Measurements from ENCODE around the gene SLC25A21.

The SLC25A21 gene

DNA sequence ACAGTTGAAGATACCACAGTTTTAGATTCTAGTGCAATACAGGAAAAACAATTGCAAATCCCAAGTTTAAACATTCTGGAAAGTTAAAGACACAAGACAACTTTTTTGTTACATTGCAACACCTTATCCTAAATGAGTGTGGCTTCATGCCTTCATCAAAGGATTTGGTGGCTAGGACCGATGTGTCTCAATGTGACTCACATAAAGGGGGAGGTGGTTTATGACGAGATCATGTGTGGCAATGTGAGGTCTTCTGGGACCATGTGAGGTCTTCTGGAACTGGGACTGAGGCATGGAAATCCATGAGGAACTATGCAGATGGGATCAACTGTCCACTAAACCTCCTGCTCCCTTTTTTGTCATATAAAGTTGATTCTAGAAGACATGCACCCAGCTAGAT is 344.5 kb downstream of the SLC25A21 start:
- ChIA-PET POLR2A (no interaction called here), CTCF (no interaction called here)
- TF ChIP-seq, protein P1, sequence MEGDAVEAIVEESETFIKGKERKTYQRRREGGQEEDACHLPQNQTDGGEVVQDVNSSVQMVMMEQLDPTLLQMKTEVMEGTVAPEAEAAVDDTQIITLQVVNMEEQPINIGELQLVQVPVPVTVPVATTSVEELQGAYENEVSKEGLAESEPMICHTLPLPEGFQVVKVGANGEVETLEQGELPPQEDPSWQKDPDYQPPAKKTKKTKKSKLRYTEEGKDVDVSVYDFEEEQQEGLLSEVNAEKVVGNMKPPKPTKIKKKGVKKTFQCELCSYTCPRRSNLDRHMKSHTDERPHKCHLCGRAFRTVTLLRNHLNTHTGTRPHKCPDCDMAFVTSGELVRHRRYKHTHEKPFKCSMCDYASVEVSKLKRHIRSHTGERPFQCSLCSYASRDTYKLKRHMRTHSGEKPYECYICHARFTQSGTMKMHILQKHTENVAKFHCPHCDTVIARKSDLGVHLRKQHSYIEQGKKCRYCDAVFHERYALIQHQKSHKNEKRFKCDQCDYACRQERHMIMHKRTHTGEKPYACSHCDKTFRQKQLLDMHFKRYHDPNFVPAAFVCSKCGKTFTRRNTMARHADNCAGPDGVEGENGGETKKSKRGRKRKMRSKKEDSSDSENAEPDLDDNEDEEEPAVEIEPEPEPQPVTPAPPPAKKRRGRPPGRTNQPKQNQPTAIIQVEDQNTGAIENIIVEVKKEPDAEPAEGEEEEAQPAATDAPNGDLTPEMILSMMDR (IDR thresholded peaks at IDR 0.05; ENCODE audit: insufficient read depth, low read length, missing control alignments) = no peak
- no peak for DNase-seq (ENCODE audit: low read depth, low spot score)
- no peak overlapping the region for H3K4me3 ChIP-seq (ENCODE audit: low read depth, low read length)

DNA sequence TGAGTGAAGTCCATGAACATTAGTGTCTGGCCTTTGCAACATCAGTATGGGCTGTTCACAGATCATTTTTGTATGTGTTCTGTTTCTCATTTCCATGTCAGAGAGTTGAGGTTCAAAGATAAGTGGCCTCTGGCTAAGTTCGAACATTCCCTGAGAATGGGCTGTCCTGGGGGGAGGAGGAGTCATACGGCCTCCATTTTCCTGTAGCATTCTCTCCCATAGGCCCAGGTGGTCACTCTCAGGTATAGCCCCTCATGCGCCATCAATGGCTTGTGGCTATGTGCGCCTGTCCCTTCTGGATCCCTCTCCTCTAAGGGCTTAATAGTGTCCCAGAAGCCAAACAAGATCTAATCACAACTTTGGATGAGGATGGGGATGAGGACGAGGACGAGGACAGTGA is 345.8 kb downstream of the SLC25A21 start:
- POLR2A ChIA-PET = no interaction called here
- no peak overlapping the region for H3K4me3 ChIP-seq (ENCODE audit: low read depth, low read length)
- no peak for DNase-seq (ENCODE audit: low read depth, low spot score)
- TF ChIP-seq, protein P1 (IDR thresholded peaks at IDR 0.05; ENCODE audit: insufficient read depth, low read length, missing control alignments) = no peak
- CTCF ChIA-PET = no interaction called here

DNA sequence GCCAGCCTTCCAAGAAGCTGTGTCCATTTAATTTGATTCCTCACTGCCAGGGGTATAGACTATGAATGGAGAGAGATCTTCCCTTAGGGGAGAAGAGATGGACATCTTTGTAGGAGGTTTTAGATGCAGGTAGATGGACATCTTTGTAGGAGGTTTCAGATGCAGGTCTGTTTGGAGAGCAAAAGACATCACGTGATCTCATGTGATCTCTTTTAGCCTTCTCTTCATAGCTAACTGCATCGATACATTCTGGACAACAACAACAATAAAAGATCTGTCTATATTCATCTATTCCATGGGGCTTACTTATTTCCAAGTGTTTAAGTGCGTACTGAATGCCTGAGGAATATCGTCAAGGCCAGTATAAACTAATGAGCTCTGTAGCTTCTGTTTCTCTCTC is 347.6 kb downstream of the SLC25A21 start:
- POLR2A ChIA-PET = no interaction called here
- no peak overlapping the region for H3K4me3 ChIP-seq (ENCODE audit: low read depth, low read length)
- CTCF ChIA-PET = no interaction called here
- TF ChIP-seq, protein P1 (IDR thresholded peaks at IDR 0.05; ENCODE audit: insufficient read depth, low read length, missing control alignments) = no peak
- DNase-seq (ENCODE audit: low read depth, low spot score) = no peak

DNA sequence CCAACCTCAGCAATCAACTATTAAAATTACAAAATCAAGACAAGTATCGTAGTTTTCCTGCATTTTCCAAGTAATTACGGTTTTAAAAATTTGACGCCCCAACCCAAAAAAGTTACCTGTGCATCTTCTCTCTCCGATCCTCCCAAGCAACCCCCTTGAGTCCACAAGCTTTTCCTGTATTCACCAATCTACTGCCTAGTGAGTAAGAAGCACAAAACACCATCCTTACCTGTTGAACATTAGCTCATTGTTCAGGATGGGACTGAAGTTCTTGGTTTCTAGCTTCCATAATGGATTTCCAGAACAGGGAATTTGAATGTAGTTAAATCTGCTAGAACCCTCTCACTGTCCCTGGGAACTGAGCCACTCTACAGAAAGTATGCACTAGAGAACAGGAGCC is 348.8 kb downstream of the SLC25A21 start:
- no peak for DNase-seq (ENCODE audit: low read depth, low spot score)
- H3K4me3 ChIP-seq (ENCODE audit: low read depth, low read length) = no peak overlapping the region
- POLR2A ChIA-PET = no interaction called here
- TF ChIP-seq, protein P1 (IDR thresholded peaks at IDR 0.05; ENCODE audit: insufficient read depth, low read length, missing control alignments) = no peak
- CTCF ChIA-PET = no interaction called here

DNA sequence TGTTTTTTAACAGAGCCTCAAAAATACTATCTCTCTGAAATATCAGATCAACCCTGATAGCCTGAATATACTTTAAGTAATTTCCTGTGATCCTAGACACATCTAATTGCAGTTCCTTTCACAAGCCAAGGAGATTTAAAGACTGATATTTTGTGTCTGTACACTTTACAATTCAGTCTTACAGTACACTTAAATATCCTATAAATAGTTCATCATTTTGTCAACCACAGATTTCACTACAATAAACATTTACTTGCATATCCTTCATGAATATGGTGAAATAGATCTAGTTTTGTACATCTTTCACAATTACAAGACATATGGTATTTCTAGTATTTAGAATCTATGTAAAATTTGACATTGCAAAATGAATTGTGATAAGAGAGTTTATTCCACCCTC is 349.7 kb downstream of the SLC25A21 start:
- no peak for DNase-seq (ENCODE audit: low read depth, low spot score)
- ChIA-PET POLR2A (no interaction called here), CTCF (no interaction called here)

DNA sequence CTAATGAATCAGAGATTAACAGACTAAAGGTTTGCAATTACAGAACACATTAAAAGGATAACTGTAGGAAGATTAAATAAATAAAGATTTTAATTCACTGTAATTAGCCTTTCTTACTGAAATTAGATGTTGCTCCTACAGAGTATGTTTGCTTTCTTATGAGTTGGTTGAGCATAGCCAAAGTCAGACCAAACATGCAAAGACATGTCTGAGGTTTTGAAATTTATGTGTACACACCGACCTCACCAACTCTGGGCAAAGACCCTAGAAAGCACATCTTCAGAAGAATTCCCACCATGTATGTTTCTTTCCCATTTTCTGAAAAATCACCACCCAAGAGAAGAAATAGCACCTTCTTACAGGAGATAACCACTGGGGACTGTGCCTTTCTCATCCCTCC is 351.5 kb downstream of the SLC25A21 start:
- CTCF ChIA-PET = no interaction called here

More for the DNA sequence above, 349.7 kb downstream of the SLC25A21 start:
- H3K4me3 ChIP-seq (ENCODE audit: low read depth, low read length) = no peak overlapping the region
- TF ChIP-seq, protein P1 (IDR thresholded peaks at IDR 0.05; ENCODE audit: insufficient read depth, low read length, missing control alignments) = no peak

More for the DNA sequence above, 351.5 kb downstream of the SLC25A21 start:
- POLR2A ChIA-PET = no interaction called here
- no peak for DNase-seq (ENCODE audit: low read depth, low spot score)
- H3K4me3 ChIP-seq (ENCODE audit: low read depth, low read length) = no peak overlapping the region
- TF ChIP-seq, protein P1 (IDR thresholded peaks at IDR 0.05; ENCODE audit: insufficient read depth, low read length, missing control alignments) = no peak
